HG03175 (cell line): ENCODE data around the gene PURA.

ENCODE experiments used
- ATAC-seq: cut with Tn5 transposase; IDR thresholded peaks from one replicate; pipeline ENCODE4 v1.9.1; 2021; ENCODE audit warnings: mild to moderate bottlenecking, moderate library complexity; ENCODE audit not compliant: unreplicated experiment

Gene PURA

GRCh38 chr5:140109759-140110645, 3.9 kb upstream of the PURA start:
- ATAC-seq = no peak

- ATAC-seq = no peak
These were observed 3.3 kb upstream of the PURA start for GRCh38 chr5:140110646-140110957.

- no peak for ATAC-seq
These were observed 2.7 kb upstream of the PURA start for GRCh38 chr5:140111011-140111858.

DNA sequence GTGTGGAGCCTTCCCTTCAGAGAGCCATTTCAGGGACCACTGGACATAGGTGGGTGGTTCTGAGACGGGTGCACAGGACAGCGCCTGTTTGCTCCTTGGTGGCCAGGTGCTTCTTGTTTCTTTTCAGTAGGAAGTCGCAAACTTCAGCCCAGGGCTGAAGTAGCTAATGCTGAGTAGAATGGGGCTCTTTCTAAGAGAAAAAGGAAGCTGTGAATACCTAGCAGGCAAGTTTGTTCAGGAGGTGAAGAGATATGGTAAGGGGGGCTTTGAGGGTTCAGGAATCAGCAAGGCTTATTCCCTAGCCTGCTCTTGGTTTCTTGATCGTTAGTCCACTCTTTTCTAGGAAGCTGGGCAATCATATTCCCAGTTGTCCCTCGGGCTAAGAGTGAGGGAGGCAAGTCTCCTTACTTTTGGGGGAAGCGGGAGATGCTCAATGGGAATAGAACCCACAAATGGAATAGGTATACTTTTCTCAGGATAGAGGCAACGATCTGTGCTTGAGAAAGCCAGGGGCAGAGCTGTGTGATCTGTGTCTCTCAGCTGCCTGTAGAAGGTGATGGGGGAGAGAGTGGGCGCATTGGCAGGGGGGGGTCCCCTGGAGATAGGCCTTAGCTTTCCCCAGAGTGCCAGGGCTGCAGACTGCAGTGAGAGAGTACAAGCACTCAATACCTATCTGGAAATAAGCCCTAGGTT, 1.9 kb upstream of the PURA start:
- ATAC-seq = no peak

GRCh38 chr5:140112685-140113179, 1.2 kb upstream of the PURA start:
- ATAC-seq = no peak

GRCh38 chr5:140113180-140113698, 670 bp upstream of the PURA start:
- ATAC-seq = peak; percentile 3

DNA sequence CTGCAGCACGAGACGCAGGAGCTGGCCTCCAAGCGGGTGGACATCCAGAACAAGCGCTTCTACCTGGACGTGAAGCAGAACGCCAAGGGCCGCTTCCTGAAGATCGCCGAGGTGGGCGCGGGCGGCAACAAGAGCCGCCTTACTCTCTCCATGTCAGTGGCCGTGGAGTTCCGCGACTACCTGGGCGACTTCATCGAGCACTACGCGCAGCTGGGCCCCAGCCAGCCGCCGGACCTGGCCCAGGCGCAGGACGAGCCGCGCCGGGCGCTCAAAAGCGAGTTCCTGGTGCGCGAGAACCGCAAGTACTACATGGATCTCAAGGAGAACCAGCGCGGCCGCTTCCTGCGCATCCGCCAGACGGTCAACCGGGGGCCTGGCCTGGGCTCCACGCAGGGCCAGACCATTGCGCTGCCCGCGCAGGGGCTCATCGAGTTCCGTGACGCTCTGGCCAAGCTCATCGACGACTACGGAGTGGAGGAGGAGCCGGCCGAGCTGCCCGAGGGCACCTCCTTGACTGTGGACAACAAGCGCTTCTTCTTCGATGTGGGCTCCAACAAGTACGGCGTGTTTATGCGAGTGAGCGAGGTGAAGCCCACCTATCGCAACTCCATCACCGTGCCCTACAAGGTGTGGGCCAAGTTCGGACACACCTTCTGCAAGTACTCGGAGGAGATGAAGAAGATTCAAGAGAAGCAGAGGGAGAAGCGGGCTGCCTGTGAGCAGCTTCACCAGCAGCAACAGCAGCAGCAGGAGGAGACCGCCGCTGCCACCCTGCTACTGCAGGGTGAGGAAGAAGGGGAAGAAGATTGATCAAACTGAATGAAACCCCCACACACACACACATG, 654 bp downstream of the PURA start:
- ATAC-seq = peak; percentile 33

DNA sequence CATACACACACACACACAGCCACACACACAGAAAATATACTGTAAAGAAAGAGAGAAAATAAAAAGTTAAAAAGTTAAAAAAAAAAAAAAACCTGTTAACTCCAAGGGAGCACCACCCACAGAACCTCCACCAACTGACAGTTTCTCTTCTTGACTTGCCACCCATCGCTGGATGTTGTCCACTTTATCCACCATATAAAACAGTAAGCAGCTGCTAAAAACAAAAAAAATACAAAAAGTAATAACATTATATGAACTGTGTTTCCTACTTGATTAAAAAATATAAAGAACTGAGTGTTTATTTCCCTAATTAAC, 1.2 kb downstream of the PURA start:
- no peak for ATAC-seq

DNA sequence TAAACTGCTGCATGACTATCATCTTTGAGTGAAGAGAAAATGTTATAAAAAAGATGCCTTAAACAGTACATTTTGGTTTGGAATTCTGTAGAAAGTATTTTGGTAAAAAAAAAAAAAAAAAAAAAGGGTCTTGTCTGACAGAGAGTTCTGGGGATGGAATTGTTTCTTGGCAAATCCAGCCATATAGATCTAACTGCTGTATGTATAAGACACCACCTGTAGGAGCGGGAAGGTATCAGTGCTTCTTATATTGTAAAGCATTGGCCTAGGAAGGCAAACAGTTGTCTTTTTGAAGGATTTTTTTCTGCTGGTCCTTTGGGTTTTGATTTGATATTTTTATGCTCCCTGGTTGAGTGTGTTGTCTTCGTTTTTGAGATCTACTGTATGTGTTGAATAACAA, 2.8 kb downstream of the PURA start:
- no peak for ATAC-seq

- no peak for ATAC-seq
These were observed 3.6 kb downstream of the PURA start for GRCh38 chr5:140117523-140117922.

DNA sequence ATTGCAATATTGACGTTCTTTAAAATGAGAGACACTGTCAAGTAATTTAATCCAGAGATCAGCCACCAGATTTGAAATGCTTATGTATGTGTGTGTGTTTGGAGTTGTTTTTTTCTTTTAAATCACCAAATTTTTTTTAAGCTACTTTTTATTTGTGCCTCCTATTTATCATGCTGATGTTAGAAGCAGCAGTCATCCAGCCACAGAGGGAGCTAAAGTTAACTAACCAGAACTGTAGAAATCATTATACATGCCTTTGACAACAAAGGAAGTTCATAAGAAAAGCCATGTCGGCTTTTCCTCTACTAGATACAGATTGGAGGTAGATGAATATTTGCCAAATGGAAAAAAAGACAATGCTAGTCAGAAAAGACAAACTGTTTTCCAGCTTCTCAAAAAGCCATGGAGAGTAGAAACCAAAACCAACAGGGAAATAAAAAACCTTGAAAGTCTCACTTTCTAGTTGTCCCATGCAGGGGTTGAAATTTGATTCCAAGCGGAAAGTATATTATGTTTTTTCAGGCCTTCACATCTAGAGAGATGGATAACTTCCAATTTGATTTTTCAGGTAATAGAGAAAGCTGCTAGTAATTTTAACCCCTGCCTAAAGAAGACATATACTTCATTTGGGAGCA, 4.5 kb downstream of the PURA start:
- no peak for ATAC-seq

DNA sequence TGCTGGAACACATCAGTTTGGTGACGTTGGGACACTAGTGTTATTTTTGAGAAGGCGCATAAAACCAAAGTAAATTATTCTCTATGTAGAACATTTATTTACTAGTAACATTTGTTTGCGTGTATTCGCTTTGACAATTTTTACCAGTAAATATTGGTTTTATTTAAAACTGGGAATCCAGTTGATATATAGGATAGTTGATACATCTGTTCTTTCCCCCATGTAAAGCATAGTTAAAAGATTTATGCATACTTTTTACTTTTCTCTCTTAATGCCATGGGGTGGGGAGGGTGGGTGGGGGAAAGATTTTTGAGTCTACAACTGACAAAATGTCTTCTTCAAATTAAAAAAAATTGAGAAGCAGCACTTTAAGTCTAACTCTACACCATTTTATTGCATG, 11.7 kb downstream of the PURA start, which contains the start of gene IGIP:
TSS of gene IGIP (plus strand) at position 301 of the 400 bp plus-strand sequence. CDS start 2,540 bp downstream, outside the sequence.
- no peak for ATAC-seq

GRCh38 chr5:140126315-140127012, 12.6 kb downstream of the PURA start:
- no peak for ATAC-seq

GRCh38 chr5:140128376-140128775, 14.5 kb downstream of the PURA start:
- ATAC-seq = no peak

DNA sequence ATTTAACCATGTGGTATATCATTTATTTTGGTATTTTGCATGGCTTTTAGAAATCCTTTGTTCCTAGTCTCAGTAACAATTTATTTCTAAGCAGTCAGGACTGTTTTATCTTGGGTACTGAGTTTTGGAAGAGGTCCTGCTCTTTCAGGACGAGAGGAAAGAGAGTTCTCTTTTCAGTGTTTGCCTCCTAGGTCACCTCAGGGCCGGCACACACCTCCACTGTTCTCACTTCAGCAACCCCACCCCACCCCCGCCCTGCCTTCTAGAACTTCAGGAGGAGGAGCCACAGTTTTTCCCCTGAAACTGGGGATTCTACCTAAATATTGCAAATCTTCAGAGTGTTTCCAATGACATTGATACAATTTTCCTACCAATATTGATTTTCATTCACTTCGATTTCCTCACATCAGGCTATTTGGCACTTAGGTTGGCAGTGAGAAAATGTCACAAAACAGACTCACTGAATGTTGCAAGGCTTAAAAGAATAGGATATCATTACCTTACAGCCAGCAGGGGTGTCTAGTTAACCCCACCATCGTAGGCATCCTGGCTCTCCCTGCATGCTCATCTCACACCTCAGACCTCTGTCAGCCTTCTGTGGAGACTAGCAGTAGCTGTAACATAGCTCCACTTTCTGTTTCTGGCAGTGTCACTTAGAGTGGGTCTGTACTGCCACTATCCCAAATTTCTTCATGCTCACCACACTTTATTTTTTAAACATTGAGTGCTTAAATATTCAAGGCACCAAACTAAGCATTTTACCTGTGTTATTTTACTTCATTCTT, 17.2 kb downstream of the PURA start:
- ATAC-seq = no peak

GRCh38 chr5:140131967-140132409, 18.1 kb downstream of the PURA start:
- no peak for ATAC-seq

DNA sequence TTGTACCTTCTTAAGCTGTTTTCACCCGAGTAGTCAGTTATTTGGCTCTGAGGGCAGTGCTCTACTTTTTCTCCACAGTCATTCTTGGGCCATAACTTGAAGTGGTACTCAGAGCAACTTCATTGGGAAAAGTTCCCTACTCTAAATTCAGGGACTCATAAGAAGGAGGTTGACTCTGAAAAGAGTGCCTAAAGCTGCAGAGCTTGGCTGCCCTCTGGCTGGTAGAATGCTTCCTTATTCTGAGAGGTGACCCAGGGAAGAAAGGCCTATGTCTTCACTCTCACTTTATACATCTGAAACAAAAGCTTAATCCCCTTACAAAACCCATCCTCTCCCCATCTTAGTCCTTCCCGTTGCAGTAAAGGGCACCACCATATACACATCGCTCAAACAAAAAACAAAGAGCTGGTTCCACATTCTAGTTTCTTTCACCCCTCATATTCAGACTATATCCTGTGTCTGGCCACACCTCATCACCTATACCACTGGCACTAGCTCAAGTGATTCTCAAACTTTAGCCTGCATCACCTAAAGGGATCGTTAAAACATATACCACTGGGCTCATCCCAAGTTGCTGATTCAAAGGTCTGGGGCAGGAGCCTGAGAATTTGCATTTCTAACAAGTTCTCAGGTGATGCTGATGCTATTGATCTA, 19.7 kb downstream of the PURA start:
- ATAC-seq = no peak
